BJ (cell line): Measurements from ENCODE around the gene IL15RA. TPM values are rescaled to one million over a fixed set of nuclear protein-coding genes. Genes with fewer than 3 reads are reported as not detected.

Source experiments
- CTCF ChIA-PET: fragments of 350-600 bp; formaldehyde crosslinking; extraction: SDS; loops from one replicate; lab custom pipeline; 2021; ENCODE audit warnings: antibody characterized with exemption, inconsistent platforms; lab: Yijun Ruan, JAX
- POLR2A ChIA-PET: fragments of 300-600 bp; sonication (Branson Sonifier 250); formaldehyde crosslinking; extraction: SDS; loops from one replicate; lab custom pipeline; 2021; ENCODE audit warnings: antibody characterized with exemption; lab: Charles Lee
- DNase-seq: peaks from one replicate; pipeline ENCODE4 v3.0.0-alpha.2; 2011; ENCODE audit warnings: low read depth
- H3K27me3 ChIP-seq: 2 replicates; pipeline ENCODE4 v1.6.0; 2011; ENCODE audit warnings: low read length; ENCODE audit not compliant: control insufficient read depth, insufficient read depth
- H3K36me3 ChIP-seq: 2 replicates; pipeline ENCODE4 v1.5.1; 2011; ENCODE audit warnings: low read length; ENCODE audit not compliant: control insufficient read depth, insufficient read depth
- H3K4me3 ChIP-seq: 2 replicates; pipeline ENCODE4 v1.5.1; 2011; ENCODE audit warnings: low read depth, mild to moderate bottlenecking, control low read depth, low read length
- CTCF ChIP-seq: IDR thresholded peaks from 2 replicates; pipeline ENCODE4 v1.5.1; 2011; ENCODE audit warnings: low read depth, mild to moderate bottlenecking, control low read depth, inconsistent platforms, low read length, moderate library complexity; ENCODE audit not compliant: insufficient read depth
- polyA plus RNA-seq: library from polyadenylated mRNA; depleted of rRNA; stranded (reverse); fragments of >200 nt; gene quantifications from 2 replicates; pipeline ENCODE4 v1.2.3, GENCODE V29; 2011

IL15RA gene
- polyA plus RNA-seq, 1 experiment = 7.5 TPM

- H3K27me3 ChIP-seq = no peaks in the 10 kb centered on the region
- no peak for TF ChIP-seq CTCF
- CTCF ChIA-PET = interaction anchor here (0.5 kb wide), 1 partner anchor 11 kb away, joined by 3 read pairs; no protein-coding TSS in a partner anchor
- no peak for DNase-seq
- H3K36me3 ChIP-seq = peaks cover 19% of the 10 kb centered on the region
- H3K4me3 ChIP-seq = no peak overlapping the region
- POLR2A ChIA-PET = interaction anchor here (0.6 kb wide), 1 partner anchor 119 kb away, joined by 13 read pairs; the partner anchor contains the start of gene GDI2
These were observed 45.0 kb downstream of the IL15RA start for GRCh38 chr10:5932345-5932744.

- no peaks in the 10 kb centered on the region for H3K27me3 ChIP-seq
- CTCF ChIA-PET = no interaction called here
These were observed 47.1 kb downstream of the IL15RA start for GRCh38 chr10:5930272-5930671.

GRCh38 chr10:5929442-5929841 is 47.9 kb downstream of the IL15RA start:
- ChIA-PET POLR2A (no interaction called here), CTCF (interaction anchor here (1.1 kb wide), 1 partner anchor 10 kb away, joined by 3 read pairs; no protein-coding TSS in a partner anchor)
- Histone ChIP-seq H3K36me3 (peaks cover 23% of the 10 kb centered on the region), H3K4me3 (no peak overlapping the region), H3K27me3 (no peaks in the 10 kb centered on the region)
- no peak for TF ChIP-seq CTCF
- no peak for DNase-seq

More at GRCh38 chr10:5930272-5930671, 47.1 kb downstream of the IL15RA start:
- Histone ChIP-seq H3K4me3 (no peak overlapping the region), H3K36me3 (peaks cover 22% of the 10 kb centered on the region)
- no peak for TF ChIP-seq CTCF
- POLR2A ChIA-PET = no interaction called here
- no peak for DNase-seq

- ChIA-PET CTCF (no interaction called here), POLR2A (no interaction called here)
- no peak overlapping the region for H3K4me3 ChIP-seq
- H3K36me3 ChIP-seq = peaks cover 29% of the 10 kb centered on the region
- DNase-seq = peak; percentile 66
- no peaks in the 10 kb centered on the region for H3K27me3 ChIP-seq
- TF ChIP-seq CTCF = no peak
These were observed 50.0 kb downstream of the IL15RA start for GRCh38 chr10:5927306-5927705.

GRCh38 chr10:5924889-5925288 is 52.5 kb downstream of the IL15RA start:
- TF ChIP-seq CTCF = no peak
- no peak for DNase-seq
- ChIA-PET CTCF (no interaction called here), POLR2A (no interaction called here)
- H3K36me3 ChIP-seq = peaks cover 30% of the 10 kb centered on the region
- no peaks in the 10 kb centered on the region for H3K27me3 ChIP-seq
- H3K4me3 ChIP-seq = no peak overlapping the region
